Stimulated activated naive CD4-positive, alpha-beta T cell (primary cell): ENCODE results near the gene ZNF888.
"Not testable (repeated sequence)": the region's sequence is repeated elsewhere in the genome, so short reads cannot be mapped to it uniquely, and the experiment has no call there.

Experiments used
- DNase-seq, 6 experiments: peaks; one replicate each; lab custom pipeline; 2025; lab: John Stamatoyannopoulos, UW

ZNF888 gene

DNA sequence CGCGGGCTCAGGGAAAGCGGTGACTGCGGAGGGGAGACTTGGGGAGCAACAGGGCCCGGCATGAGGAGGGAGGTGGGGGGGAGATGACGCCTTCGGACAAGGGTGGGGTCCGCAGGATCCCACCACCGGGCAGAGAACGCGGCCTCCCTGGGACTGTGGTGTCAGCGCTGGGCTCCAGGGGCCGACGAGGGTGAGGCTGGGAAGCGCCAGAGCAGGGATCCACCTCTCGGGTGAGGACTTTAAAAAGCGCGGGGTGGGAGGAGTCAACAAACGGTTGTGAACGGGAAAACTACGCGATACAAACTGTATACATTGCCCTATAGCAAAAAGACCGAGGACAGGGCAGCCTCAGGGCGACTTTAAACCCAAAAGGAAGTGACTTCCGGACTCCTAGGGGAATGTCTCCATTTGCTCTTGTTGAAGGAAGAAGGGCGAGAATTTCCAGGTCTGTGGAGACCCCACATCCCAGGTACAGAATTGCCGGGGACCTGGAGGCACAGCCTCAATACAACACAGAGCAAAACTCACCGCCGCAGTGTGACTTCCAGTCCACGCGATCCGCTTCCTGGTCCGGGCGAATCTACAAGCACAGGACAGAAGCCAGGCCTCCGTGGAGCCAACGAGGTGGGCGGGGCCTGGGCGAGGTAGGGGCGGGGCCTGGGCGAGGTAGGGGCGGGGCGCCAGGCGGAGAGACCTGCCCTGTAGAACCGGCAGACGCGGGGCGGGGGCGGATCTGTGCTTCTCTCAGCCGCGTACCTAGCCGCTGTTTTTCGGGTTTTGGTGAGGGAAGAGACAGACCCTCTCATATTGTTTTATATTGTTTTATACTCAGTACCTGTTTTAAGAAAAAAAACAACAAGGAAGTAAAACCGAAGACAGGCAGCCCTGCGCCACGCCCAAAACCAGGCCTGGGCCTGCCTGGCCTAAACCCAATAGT lies at the start of gene ZNF888:
TSS of gene ZNF888 (minus strand) at position 588 of the 937 bp plus-strand sequence. CDS start 5,555 bp downstream, outside the sequence.
- DNase-seq = peak; percentile 36 to 89 (median 83)

DNA sequence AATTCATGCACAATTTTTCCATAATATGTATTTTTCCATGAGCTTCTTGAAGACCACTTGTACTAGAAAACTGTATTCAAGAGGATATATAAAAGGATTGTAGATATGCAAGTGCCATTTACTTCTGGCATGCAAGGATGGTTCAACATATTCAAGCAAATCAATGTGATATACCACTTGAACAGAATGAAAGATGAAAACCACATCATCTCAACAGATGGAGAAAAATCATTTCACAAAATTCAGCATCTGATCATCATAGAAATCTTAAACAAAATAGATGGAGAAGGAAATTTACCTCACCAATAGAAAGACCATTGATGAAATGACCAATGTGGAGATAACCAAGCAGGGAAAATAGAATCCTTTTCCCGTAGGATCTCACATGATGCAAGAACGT lies 44.5 kb upstream of the ZNF888 start:
- no peak for DNase-seq

DNA sequence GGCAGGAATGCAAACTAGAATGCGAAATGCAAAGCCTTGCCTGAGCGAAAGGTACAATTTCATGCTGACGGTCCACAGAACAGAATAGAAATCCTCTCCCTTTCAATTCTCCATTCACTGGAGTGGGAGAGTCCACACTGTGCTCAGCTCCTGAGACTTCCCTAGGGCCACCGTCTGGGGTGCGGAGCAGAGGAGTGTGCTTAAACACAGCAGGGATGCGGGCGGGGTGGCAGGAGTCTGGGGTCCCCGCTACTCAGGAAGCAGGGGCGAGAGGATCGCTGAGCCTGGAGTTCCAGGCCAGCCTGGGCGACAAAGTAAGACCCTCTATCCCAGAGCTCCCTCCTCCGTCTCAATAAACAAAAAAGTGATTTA lies 40.0 kb upstream of the ZNF888 start:
- DNase-seq = no peak

DNA sequence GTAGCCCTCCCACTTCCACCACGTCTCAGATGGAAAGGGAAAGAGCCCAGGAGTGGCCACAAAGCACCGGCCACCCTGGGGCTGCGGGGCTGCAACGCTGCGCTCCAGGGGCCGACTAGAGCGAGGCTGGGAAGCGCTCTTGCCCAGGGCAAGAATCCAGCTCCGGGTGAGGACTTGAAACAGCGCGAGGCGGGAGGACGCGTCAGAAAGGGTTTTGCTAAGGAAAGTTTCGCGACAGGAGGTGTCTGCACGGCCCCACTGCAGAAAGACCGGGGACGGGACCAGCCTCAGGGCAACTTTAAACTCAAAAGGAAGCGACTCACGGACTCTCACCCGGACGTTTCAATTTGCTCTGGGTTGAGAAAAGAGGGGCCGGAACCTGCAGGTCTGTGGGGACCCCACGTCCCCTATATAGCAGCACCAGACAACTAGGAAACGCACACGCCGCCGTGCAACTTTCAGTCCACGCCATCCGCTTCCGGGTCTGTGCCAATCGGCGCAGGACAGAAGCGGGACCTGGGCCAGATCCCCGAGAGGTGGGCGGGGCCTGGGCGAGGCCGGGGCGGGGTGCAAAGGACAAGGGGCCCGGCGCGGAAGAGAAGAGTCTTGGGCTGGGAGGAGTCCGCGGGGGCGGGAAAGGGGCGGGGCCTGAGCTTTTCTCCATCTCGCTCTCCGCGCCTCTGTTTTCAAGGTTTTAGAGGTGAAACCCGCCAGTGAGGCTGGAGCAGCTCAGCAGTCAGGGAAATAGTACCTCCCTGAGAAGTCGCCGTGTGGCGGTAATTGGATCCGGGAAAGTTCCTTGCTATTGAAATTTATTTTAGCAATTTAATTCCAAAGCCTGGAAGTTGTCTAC lies 39.4 kb upstream of the ZNF888 start, which contains the start of gene ZNF816:
TSS of gene ZNF816 (minus strand) at position 488 of the 853 bp plus-strand sequence. CDS start 6,792 bp downstream, outside the sequence.
- DNase-seq = peak; percentile 91 to 99 (median 97)

DNA sequence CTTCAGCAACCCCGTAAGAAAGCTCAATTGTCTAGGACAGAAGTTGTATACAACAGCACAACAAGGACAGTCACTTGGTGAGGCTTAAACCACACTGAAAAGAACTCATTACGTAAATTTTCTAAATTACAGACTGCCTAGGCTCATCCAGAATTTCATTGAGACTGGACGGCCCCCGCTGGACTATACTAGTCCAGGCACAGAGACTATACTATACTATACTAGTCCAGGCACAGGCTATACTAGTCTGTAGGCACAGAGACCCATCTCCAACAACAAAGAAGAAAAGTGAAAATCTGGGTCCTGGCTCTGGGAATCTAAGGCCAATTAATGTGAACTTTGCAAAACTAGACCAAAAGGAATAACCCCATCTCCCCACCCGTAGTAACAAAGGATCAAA lies 38.8 kb upstream of the ZNF888 start:
- no peak for DNase-seq

DNA sequence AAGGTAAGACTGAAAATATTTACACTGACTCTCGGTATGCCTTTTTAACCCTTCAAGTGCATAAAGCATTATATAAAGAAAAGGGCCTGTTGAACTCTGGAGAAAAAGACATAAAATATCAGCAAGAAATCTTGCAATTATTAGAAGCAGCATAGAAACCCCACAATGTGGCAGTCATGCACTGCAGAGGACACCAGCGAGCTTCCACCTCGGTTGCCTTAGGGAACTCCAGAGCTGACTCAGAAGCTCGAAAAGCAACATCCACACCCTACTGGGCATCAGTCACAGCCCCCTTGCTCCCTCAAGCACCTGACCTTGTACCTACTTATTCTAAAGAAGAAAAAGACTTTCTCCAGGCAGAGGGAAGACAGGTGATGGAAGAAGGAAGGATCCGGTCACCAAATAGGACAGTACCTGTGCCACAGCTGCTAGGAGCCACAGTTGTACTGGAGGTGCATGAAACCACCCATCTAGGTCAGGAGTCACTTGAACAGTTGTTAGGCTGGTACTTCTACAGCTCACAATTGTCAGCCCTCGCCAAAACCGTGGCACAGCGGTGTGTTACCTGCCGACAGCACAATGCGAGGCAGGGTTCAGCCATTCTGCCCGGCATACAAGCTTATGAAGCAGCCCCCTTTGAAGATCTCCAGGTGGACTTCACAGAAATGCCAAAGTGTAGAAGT lies 36.5 kb upstream of the ZNF888 start:
- no peak for DNase-seq

DNA sequence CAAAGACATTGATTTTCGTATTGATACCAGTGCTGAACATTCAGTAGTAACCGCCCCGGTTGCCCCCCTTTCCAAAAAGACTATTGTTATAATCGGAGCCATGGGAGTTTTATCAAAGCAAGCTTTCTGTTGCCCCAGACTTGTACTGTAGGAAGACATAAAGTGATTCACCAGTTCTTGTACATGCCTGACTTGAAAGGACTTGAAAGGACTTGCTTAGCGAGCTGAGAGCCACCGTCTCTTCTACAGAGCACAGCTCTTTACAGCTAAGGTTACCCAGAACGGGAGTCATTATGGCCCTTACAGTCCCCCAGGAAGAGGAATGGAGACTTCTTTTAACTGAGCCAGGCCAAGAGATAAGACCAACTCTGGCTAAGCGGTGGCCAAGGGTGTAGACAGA lies 34.4 kb upstream of the ZNF888 start:
- DNase-seq = no peak

DNA sequence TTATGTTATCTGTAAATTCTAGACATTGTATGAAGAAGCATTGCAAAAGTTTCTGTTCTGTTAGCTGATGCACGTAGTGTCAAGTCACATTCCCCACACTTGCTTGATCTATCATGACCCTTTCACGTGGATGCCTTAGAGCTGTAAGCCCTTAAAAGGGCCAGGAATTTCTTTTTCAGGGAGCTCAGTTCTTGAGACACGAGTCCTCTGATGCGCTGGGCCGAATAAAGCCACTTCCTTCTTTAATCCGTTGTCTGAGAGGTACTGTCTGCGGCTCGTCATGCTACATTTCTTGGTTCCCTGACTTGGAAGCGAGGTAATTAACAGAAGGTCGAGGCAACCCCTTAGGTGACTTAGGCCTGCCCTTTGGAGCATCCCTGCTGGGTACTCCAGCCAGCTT lies 33.7 kb upstream of the ZNF888 start:
- no peak for DNase-seq

DNA sequence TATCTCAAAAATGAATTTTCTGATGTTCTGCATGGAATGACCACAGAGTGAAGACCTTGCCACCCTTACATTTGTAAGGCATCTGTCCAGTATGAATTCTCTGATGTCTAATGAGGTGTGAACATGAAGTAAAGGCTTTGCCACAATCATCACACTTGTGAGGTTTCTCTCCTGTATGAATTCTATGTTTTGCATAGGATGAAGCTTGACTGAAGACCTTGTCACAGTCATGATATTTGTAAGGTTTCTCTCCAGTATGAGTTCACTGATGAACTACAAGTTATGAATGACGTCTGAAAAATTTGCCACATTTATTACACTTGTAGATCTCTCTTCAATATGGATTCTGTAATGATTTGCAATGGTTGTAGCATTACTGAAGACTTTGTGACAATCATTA lies 26.2 kb upstream of the ZNF888 start:
- no peak for DNase-seq

DNA sequence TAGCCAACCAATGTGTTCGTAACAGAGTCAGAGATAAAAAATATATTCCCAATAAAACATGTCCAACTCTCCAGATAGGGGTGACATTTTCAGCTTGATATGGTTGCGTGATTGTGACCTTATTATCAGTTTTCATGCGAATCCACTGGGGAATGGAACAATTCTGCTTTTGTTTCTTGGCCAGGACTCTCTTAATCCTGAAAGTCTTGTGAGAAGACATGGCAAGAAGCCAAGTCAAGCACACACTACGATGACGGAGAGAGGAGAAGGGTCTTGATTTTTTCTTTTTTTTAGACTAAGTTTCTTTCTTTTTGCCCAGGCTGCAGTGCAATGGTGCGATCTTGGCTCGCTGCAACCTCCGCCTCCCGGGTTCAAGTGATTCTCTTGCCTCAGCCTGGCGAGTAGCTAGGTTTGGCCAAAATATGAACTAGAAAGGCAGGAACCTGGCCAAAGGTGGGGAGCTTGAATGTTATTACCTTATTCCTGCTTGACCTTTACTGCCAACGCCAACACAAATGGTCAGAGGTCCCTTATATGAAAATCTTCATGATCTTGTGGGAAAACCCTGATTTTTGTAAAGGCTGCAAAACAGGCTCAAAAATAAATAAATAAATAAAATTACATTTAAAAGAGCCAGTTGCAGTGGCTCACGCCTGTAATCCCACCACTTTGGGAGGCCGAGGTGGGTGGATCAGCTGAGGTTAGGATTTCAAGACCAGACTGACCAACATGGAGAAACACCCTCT lies 25.0 kb upstream of the ZNF888 start:
- DNase-seq = no peak

DNA sequence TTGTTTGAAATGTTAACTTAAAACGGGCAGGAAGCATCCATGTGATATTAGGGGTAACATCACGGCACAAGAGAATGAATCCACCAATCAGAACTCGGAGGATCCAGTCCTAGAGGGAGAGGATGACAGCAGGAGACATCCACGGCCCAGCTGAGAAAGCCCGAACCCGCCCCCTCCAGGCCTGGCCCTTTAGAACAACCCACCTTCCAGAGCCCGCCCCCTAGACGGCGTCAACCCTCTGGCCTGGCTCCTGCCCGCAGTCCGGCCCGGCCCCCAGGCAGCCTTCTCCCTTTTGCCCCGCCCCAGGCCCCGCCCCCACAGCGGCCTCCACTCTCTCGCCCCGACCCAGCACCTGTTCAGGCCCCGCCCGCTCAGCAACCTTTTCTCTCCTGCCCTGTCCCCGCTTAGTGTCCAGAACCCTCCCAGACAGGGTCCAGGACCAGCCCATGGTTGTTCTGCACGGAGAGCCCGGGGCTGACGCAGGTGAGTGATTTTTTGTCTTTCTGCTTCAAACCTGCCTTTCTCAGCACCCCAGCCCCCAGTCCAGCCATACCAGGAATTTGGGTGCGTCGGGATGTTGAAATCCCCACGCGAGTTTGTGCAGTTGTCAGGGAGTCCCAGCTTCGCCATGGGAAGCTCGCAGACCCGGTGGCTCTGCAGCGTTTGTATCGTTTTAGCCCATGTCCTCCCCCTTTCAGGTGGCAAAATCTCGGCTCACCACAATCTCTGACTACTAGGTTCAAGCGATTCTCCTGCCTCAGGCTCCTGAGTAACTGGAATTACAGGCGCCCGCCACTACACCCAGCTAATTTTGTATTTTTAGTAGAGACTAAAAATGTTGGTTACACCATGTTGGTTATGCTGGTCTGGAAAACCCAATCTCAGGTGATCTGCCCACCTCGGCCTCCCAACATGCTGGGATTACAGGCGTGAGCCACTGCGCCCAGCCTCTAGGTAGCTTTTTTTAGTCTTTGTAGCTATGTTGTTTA lies 23.4 kb upstream of the ZNF888 start:
- DNase-seq = no peak

DNA sequence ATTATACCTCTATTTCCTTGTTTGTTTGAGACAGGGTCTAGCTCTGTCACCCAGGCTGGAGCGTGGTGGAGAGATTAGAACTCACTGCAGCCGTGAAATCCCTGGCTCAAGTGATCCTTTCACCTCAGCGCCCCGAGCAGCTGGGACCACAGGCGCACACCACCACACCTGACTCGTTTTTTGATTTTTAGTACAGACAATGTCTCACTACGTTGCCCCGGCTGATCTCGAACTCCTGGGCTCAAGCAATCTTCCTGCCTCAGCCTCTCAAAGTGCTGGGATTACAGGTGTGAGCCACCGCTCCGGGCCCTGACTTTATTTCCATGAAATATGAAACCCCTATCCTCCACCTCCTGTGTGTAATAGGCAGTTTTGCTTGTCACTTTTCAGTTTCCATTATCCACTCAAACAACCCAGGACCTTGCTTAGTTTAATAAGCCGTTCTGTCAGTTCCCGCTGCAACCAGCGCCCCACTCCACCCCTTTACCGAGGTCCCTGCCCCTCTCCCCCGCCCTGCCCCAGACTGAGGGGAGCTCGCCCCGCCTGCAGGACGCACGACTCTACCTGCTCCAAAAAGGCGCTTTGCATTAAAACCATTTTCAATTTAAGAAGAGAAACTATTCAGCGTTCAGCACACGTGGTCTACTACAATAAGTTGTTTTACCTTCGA lies 22.6 kb upstream of the ZNF888 start:
- DNase-seq = no peak

DNA sequence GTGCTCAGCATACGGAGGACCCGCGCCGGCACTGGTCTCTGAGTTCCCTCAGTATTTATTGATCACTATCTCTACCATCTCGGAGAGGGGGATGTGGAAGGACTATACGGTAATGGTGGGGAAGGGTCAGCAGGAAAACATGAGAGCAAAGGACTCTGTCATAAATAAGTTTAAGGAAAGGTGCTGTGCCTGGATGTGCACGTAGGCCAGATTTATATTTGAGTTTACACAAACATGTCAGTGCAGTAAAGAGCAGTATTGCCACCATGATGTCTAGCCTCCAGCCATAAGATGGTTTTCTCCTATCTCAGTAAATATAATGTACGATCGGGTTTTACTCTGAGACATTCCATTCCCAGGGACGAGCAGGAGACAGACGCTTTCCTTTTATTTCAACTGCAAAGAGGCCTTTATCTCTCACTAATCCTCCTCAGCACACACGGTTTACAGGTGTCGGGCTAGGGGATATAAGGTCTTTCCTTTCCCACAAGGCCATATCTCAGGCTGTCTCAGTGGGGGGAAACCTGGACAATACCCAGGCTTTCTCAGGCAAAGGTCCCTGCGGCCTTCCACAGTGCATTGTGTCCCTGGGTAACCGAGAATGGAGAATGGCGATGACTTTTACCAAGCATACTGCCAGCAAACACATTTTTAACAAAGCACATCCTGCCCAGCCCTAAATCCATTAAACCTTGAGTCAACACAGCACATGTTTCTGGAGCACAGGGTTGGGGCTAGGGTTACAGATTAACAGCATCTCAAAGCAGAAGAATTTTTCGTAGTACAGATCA lies 21.7 kb upstream of the ZNF888 start:
- not testable (repeated sequence) for DNase-seq

DNA sequence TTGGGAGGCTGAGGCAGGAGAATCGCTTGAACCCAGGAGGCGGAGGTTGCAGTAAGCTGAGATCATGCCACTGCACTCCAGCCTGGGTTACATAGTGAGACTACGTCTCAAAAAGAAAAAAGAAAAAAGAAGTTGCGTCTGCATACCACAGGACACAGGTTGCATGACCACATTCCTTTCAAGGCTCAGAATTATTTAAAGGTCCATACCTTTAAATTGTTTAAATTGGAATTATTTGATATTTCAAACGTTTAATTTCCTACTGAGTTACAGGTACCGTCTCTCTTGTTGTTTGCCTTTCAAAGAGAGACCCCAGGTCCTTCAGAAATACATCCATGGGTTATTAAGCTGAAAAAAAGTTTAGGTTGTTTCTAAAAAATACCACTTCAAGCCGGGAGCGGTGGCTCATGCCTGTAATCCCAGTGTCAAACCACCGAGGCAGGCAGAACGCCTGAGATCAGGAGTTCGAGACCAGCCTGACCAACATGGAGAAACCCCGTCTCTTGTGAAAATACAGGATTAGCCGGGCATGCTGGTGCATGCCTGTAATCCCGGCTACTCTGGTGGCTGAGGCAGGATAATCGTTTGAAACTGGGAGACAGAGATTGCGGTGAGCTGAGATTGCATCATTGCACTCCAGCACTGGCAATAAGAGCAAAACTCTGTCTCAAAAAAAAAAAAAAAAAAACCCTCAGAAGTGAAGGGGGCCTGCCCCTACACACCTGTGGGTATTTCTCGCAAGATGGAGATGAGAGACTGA lies 20.8 kb upstream of the ZNF888 start:
- no peak for DNase-seq

DNA sequence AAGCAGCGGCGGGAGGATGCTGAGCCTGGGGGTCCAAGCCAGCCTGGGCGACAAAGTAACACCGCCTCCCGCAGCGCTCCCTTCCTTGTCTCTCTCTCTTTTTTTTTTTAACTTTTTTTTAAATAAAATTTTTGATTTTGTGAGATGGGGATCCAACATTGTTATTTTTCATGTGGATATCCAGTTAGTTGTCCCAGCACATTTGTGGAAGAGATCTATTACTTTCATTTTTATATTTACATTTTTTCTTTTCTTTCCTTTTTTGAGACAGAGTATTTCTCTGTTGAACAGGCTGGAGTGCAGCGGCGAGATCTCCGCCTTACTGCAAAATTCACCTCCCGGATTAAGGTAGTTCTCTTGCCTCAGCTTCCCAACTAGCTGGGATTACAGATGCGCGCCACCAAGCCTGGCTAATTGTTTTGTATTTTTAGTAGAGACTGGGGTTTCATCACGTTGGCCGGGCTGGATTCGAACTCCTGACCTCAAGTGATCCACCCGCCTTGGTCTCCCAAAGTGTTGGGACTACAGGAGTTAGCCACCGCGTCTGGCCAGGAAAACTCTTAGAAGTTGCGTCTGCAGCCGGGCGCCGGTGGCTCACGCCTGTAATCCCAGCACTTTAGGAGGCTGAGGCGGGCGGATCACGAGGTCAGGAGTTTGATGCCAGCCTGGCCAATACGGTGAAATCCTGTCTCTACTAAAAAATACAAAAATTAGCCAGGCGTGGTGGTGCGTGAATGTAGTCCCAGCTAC lies 20.1 kb upstream of the ZNF888 start:
- DNase-seq = no peak

DNA sequence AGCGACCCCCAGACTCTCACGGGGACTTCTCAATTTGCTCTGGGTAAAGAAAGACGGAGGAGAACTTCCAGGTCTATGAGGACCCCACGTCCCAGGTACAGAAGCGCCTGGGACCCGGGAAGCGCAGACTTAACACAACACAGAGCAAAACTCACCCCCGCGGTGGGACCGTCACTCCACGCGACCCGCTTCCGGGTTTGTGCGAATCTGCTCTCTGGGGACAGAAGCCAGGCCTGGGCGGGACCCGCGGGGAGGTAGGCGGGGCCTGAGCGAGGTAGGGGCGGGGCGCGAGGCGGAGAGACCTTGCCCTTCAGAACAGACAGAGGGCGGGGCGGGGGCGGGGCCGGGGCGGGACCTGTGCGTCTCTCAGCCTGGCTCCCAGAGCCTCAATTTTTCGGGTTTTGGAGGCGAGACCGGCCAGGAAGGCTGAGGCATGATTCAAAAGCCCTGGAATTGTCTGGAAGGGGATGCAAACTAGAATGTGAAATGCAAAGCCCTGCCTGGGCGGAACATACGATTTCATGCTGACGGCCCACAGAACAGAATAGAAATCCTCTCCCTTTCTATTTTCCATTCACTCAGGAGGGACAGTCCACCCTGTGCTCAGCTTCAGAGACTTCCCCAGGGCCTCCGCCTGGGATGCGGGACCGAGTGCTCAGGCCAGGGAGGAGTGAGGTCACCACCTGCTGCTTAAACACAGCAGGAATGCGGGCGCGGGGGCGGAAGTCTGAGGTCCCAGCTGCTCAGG lies 19.3 kb upstream of the ZNF888 start:
- peak; percentile 79 to 97 (median 94) for DNase-seq
